ENCODE results near the gene ANKMY1. TPM values are rescaled to one million over a fixed set of nuclear protein-coding genes. Genes with fewer than 3 reads are reported as not detected.

Gene ANKMY1
- total and polyA plus RNA-seq, 2 of the 13 experiments (the other 11 are each of a cell fraction or from before 2014, with no cell fraction given): 11.7 to 18.8 TPM

DNA sequence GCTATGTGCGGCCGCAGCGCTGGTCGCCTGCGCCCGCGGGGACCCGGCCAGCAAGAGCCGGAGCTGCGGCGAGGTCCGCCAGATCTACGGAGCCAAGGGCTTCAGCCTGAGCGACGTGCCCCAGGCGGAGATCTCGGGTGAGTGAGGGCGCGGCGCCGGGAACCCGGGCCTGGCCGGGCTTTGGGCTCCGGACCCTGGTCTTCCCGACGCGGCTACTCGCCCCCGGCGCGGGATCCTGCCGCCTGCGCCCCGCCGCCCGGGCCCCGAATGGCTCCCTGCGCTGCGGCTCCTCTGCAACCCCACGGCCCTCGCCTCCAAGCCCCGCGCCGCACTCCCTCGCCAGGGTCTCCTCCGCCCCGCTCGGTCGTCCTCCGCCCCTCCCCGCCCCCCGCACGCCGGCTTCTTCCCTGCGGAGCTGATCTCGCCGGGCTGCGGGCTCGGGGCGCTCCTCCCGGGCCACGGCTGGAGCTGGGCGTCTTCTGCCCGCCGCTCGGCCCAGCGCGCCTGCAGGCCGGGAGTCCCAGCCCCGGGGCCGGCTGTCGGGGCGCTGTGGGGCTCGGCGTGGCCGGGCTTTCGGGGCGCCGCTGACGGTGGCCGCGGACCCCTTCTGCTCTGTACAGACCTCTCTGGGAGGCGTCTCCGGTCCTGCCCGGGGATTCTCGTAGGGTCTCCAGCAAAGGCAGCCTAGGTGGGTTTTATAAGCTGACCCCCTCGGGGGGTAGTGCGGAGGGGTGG, 121.7 kb downstream of the ANKMY1 start (continued):
- TF ChIP-seq, protein P1, sequence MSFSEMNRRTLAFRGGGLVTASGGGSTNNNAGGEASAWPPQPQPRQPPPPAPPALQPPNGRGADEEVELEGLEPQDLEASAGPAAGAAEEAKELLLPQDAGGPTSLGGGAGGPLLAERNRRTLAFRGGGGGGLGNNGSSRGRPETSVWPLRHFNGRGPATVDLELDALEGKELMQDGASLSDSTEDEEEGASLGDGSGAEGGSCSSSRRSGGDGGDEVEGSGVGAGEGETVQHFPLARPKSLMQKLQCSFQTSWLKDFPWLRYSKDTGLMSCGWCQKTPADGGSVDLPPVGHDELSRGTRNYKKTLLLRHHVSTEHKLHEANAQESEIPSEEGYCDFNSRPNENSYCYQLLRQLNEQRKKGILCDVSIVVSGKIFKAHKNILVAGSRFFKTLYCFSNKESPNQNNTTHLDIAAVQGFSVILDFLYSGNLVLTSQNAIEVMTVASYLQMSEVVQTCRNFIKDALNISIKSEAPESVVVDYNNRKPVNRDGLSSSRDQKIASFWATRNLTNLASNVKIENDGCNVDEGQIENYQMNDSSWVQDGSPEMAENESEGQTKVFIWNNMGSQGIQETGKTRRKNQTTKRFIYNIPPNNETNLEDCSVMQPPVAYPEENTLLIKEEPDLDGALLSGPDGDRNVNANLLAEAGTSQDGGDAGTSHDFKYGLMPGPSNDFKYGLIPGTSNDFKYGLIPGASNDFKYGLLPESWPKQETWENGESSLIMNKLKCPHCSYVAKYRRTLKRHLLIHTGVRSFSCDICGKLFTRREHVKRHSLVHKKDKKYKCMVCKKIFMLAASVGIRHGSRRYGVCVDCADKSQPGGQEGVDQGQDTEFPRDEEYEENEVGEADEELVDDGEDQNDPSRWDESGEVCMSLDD (CRISPR knock-in tag; IDR thresholded peaks at IDR 0.05; ENCODE audit: borderline replicate concordance): 0 out of 2 replicates have a peak, but pooled peaks have one; percentile 3
- TF ChIP-seq ZNF713 (CRISPR knock-in tag; IDR thresholded peaks at IDR 0.05) (no peak), MBNL3 (CRISPR knock-in tag; conservative IDR thresholded peaks at IDR 0.05) (no peak), ZNF232 (CRISPR knock-in tag; IDR thresholded peaks at IDR 0.05; ENCODE audit: borderline replicate concordance) (no peak), ZNF292 (CRISPR knock-in tag; IDR thresholded peaks at IDR 0.05; ENCODE audit: borderline replicate concordance, low read depth) (no peak), ZNF777 (CRISPR knock-in tag; IDR thresholded peaks at IDR 0.05) (peak; percentile 47), GATA4 (IDR thresholded peaks at IDR 0.05; ENCODE audit: borderline replicate concordance, low read depth) (no peak), ZNF3 (CRISPR knock-in tag; IDR thresholded peaks at IDR 0.05) (no peak), NKX3-1 (CRISPR knock-in tag; IDR thresholded peaks at IDR 0.05) (no peak), ZNF598 (CRISPR knock-in tag; IDR thresholded peaks at IDR 0.05; ENCODE audit: borderline replicate concordance) (no peak), AKAP8 (CRISPR knock-in tag; IDR thresholded peaks at IDR 0.05) (no peak), ZNF160 (CRISPR knock-in tag; IDR thresholded peaks at IDR 0.05) (no peak), GABPB1 (CRISPR knock-in tag; IDR thresholded peaks at IDR 0.05) (no peak; the same call in 1 of the 2 replicates)
- TF ChIP-seq, protein P2, sequence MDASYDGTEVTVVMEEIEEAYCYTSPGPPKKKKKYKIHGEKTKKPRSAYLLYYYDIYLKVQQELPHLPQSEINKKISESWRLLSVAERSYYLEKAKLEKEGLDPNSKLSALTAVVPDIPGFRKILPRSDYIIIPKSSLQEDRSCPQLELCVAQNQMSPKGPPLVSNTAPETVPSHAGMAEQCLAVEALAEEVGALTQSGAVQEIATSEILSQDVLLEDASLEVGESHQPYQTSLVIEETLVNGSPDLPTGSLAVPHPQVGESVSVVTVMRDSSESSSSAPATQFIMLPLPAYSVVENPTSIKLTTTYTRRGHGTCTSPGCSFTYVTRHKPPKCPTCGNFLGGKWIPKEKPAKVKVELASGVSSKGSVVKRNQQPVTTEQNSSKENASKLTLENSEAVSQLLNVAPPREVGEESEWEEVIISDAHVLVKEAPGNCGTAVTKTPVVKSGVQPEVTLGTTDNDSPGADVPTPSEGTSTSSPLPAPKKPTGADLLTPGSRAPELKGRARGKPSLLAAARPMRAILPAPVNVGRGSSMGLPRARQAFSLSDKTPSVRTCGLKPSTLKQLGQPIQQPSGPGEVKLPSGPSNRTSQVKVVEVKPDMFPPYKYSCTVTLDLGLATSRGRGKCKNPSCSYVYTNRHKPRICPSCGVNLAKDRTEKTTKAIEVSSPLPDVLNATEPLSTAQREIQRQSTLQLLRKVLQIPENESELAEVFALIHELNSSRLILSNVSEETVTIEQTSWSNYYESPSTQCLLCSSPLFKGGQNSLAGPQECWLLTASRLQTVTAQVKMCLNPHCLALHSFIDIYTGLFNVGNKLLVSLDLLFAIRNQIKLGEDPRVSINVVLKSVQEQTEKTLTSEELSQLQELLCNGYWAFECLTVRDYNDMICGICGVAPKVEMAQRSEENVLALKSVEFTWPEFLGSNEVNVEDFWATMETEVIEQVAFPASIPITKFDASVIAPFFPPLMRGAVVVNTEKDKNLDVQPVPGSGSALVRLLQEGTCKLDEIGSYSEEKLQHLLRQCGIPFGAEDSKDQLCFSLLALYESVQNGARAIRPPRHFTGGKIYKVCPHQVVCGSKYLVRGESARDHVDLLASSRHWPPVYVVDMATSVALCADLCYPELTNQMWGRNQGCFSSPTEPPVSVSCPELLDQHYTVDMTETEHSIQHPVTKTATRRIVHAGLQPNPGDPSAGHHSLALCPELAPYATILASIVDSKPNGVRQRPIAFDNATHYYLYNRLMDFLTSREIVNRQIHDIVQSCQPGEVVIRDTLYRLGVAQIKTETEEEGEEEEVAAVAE (CRISPR knock-in tag; IDR thresholded peaks at IDR 0.05; ENCODE audit: borderline replicate concordance): no peak
- TF ChIP-seq, protein P3, sequence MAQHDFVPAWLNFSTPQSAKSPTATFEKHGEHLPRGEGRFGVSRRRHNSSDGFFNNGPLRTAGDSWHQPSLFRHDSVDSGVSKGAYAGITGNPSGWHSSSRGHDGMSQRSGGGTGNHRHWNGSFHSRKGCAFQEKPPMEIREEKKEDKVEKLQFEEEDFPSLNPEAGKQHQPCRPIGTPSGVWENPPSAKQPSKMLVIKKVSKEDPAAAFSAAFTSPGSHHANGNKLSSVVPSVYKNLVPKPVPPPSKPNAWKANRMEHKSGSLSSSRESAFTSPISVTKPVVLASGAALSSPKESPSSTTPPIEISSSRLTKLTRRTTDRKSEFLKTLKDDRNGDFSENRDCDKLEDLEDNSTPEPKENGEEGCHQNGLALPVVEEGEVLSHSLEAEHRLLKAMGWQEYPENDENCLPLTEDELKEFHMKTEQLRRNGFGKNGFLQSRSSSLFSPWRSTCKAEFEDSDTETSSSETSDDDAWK (CRISPR knock-in tag; IDR thresholded peaks at IDR 0.05): no peak
- TF ChIP-seq, protein P4, sequence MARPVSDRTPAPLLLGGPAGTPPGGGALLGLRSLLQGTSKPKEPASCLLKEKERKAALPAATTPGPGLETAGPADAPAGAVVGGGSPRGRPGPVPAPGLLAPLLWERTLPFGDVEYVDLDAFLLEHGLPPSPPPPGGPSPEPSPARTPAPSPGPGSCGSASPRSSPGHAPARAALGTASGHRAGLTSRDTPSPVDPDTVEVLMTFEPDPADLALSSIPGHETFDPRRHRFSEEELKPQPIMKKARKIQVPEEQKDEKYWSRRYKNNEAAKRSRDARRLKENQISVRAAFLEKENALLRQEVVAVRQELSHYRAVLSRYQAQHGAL (CRISPR knock-in tag; IDR thresholded peaks at IDR 0.05; ENCODE audit: not compliant biosample characterization): no peak
- TF ChIP-seq, protein P5, sequence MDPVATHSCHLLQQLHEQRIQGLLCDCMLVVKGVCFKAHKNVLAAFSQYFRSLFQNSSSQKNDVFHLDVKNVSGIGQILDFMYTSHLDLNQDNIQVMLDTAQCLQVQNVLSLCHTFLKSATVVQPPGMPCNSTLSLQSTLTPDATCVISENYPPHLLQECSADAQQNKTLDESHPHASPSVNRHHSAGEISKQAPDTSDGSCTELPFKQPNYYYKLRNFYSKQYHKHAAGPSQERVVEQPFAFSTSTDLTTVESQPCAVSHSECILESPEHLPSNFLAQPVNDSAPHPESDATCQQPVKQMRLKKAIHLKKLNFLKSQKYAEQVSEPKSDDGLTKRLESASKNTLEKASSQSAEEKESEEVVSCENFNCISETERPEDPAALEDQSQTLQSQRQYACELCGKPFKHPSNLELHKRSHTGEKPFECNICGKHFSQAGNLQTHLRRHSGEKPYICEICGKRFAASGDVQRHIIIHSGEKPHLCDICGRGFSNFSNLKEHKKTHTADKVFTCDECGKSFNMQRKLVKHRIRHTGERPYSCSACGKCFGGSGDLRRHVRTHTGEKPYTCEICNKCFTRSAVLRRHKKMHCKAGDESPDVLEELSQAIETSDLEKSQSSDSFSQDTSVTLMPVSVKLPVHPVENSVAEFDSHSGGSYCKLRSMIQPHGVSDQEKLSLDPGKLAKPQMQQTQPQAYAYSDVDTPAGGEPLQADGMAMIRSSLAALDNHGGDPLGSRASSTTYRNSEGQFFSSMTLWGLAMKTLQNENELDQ (CRISPR knock-in tag; IDR thresholded peaks at IDR 0.05; ENCODE audit: borderline replicate concordance): no peak

Data from HepG2 (cell line).